ENCODE measurements around the gene CAPN12. TPM values are rescaled to one million over a fixed set of nuclear protein-coding genes. Genes with fewer than 3 reads are reported as not detected.

The CAPN12 gene
- total and polyA plus RNA-seq, 2 of the 4 experiments (the other 2 are of a cell fraction): 0.18 to 0.97 TPM

DNA sequence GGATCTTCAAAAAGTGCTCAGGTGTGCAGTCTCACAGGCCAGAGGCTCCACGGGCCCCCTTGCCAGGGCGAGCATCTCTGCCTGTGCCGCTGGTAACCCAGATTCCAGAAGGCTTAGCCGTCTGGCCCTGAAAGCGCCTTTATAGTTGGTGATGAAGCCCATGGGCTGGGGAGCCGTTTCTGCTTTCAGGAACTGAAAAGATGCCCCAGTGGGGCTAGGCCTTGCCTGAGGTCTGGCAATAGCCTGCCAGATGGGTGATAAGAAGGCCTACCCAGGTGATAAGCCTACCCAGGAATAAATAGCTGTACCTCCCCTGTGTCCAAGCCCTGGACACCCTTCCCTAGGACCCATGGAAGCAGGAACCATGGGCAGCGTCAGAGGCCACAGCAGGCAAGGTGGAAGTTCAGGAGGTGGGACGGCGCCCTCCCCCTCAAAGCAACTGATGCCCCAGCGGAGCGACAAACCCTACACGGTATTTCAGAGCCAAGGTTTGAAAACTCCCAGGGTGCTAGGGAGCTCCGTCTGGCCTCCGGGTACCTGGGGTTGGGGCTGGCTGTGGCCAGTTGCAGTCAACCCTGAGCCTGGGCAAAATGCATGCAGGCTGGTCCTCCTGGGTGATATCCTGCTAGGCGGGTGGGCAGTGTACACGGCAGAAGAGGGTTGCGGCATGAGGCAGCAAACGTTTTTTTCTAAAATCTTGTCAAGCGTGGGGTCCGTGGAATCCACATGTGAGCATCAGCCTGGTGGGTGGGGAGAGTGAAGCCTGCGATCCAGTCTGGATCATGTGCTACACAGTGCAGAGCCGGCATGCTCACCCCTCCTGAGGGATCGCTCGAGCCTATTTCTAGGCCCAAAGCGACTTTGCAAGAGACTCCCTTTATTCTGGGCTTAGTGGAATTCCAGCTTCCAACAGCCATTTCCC lies 51.6 kb downstream of the CAPN12 start (continued):
- TF ChIP-seq, protein P1, sequence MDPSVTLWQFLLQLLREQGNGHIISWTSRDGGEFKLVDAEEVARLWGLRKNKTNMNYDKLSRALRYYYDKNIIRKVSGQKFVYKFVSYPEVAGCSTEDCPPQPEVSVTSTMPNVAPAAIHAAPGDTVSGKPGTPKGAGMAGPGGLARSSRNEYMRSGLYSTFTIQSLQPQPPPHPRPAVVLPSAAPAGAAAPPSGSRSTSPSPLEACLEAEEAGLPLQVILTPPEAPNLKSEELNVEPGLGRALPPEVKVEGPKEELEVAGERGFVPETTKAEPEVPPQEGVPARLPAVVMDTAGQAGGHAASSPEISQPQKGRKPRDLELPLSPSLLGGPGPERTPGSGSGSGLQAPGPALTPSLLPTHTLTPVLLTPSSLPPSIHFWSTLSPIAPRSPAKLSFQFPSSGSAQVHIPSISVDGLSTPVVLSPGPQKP (IDR thresholded peaks at IDR 0.05; ENCODE audit: borderline replicate concordance, low read depth, low read length): no peak
- no peak for TF ChIP-seq SMC3 (IDR thresholded peaks at IDR 0.05; ENCODE audit: low read depth, low read length)

Data from IMR-90 (cell line).